AG08395 (cell line): ENCODE results near the gene RPSA.
"Not testable (repeated sequence)": the region's sequence is repeated elsewhere in the genome, so short reads cannot be mapped to it uniquely, and the experiment has no call there.

Experiments used
- DNase-seq: peaks from one replicate; pipeline ENCODE4 v3.0.0; 2012; ENCODE audit warnings: mixed read lengths, low spot score

RPSA gene

GRCh38 chr3:39406368-39407258 is at the start of gene RPSA:
Gene RPSA, plus strand, starts transcription at chr3:39406720. Its CDS starts 934 bp downstream, at chr3:39407654.
- DNase-seq: peak; percentile 97

- no peak for DNase-seq
Observed at GRCh38 chr3:39358333-39358732, 48.2 kb upstream of the RPSA start.

- DNase-seq: no peak
Observed at GRCh38 chr3:39361252-39361927, 45.1 kb upstream of the RPSA start.

GRCh38 chr3:39362192-39362591 is 44.3 kb upstream of the RPSA start:
- no peak for DNase-seq

- no peak for DNase-seq
Observed at GRCh38 chr3:39362812-39363211, 43.7 kb upstream of the RPSA start.

- not testable (repeated sequence) for DNase-seq
Observed at GRCh38 chr3:39370450-39370849, 36.1 kb upstream of the RPSA start.

- DNase-seq: no peak
Observed at GRCh38 chr3:39372833-39373232, 33.7 kb upstream of the RPSA start.

- DNase-seq: no peak
Observed at GRCh38 chr3:39376959-39377634, 29.4 kb upstream of the RPSA start.

GRCh38 chr3:39378088-39378487 is 28.4 kb upstream of the RPSA start:
- no peak for DNase-seq

- no peak for DNase-seq
Observed at GRCh38 chr3:39378957-39379777, 27.4 kb upstream of the RPSA start.

GRCh38 chr3:39379778-39380155 is 26.8 kb upstream of the RPSA start:
- DNase-seq: no peak

- no peak for DNase-seq
Observed at GRCh38 chr3:39381432-39381831, 25.1 kb upstream of the RPSA start.

GRCh38 chr3:39383045-39383880 is 23.3 kb upstream of the RPSA start, which contains the start of gene SLC25A38:
Gene SLC25A38, plus strand, starts transcription at chr3:39383370. Its CDS starts 355 bp downstream, at chr3:39383725.
- DNase-seq: peak; percentile 85

- DNase-seq: peak; percentile 99
Observed at GRCh38 chr3:39383881-39384664, 22.4 kb upstream of the RPSA start.

- no peak for DNase-seq
Observed at GRCh38 chr3:39384665-39385000, 21.9 kb upstream of the RPSA start.

GRCh38 chr3:39385456-39386090 is 20.9 kb upstream of the RPSA start:
- DNase-seq: no peak

GRCh38 chr3:39386318-39386717 is 20.2 kb upstream of the RPSA start:
- DNase-seq: no peak

- DNase-seq: no peak
Observed at GRCh38 chr3:39387411-39387975, 19.0 kb upstream of the RPSA start.

GRCh38 chr3:39388153-39388552 is 18.4 kb upstream of the RPSA start:
- no peak for DNase-seq
